Measurements from ENCODE around the gene ZNF787. TPM values are rescaled to one million over a fixed set of nuclear protein-coding genes. Genes with fewer than 3 reads are reported as not detected.

ZNF787 gene
- polyA plus RNA-seq, 3 donors: 14.8 to 29.8 (median 28.2) TPM

- no peak overlapping the region for H3K27ac ChIP-seq (ENCODE audit: low read depth, low read length)
- 40 to 72% (median 70%) methylated on average over 9 of the region's 9 CpGs for WGBS, 3 donors
These were observed 37.4 kb downstream of the ZNF787 start for GRCh38 chr19:56083668-56084067.

GRCh38 chr19:56080669-56081401 is 40.3 kb downstream of the ZNF787 start:
- WGBS, 3 donors: 3 to 4% (median 3%) methylated on average over 35 to 36 of the region's 36 CpGs
- H3K27ac ChIP-seq (ENCODE audit: low read depth, low read length): no peak overlapping the region

- WGBS, 3 donors: 34 to 57% (median 55%) methylated on average over 5 to 7 of the region's 7 CpGs
- no peak overlapping the region for H3K27ac ChIP-seq (ENCODE audit: low read depth, low read length)
These were observed 41.5 kb downstream of the ZNF787 start for GRCh38 chr19:56079609-56080008.

GRCh38 chr19:56076498-56076897 is 44.6 kb downstream of the ZNF787 start:
- no peak overlapping the region for H3K27ac ChIP-seq (ENCODE audit: low read depth, low read length)
- 5 to 12% (median 10%) methylated on average over 5 of the region's 5 CpGs for WGBS, 3 donors

GRCh38 chr19:56071151-56071550 is 49.9 kb downstream of the ZNF787 start:
- H3K27ac ChIP-seq (ENCODE audit: low read depth, low read length): no peak overlapping the region
- WGBS, 3 donors: 58 to 80% (median 75%) methylated on average over 4 of the region's 4 CpGs

GRCh38 chr19:56069642-56070041 is 51.5 kb downstream of the ZNF787 start:
- 39 to 71% (median 43%) methylated on average over 3 of the region's 3 CpGs for WGBS, 3 donors

GRCh38 chr19:56066152-56067023 is 54.7 kb downstream of the ZNF787 start:
- H3K27ac ChIP-seq (ENCODE audit: low read depth, low read length): no peak overlapping the region
- 3 to 4% (median 3%) methylated on average over 36 to 39 of the region's 39 CpGs for WGBS, 3 donors

More at GRCh38 chr19:56069642-56070041, 51.5 kb downstream of the ZNF787 start:
- no peak overlapping the region for H3K27ac ChIP-seq (ENCODE audit: low read depth, low read length)

- 83 to 87% (median 86%) methylated on average over 18 of the region's 18 CpGs for WGBS, 3 donors
- H3K27ac ChIP-seq (ENCODE audit: low read depth, low read length): no peak overlapping the region
These were observed 67.5 kb downstream of the ZNF787 start for GRCh38 chr19:56053596-56053995.

Other genes starting within 250 kb of the ZNF787 start
- not detected for gene NLRP13, start 189.0 kb downstream of the ZNF787 start, polyA plus RNA-seq
- gene NLRP8, start 173.5 kb downstream of the ZNF787 start, polyA plus RNA-seq: not detected
- not detected for gene NLRP5, start 134.5 kb downstream of the ZNF787 start, polyA plus RNA-seq
- gene ZNF444, start 20.0 kb upstream of the ZNF787 start, polyA plus RNA-seq: 10 to 100 TPM; 13.7 to 32.2 (median 14.9) TPM
- gene GALP, start 54.7 kb upstream of the ZNF787 start, polyA plus RNA-seq: not detected
- under 1 TPM in 1 of 3 donors, not detected in 2; 0.04 TPM for gene ZSCAN5B, start 76.5 kb upstream of the ZNF787 start, polyA plus RNA-seq
- not detected for gene ZSCAN5C, start 81.0 kb upstream of the ZNF787 start, polyA plus RNA-seq
- gene EDDM13, start 151.5 kb upstream of the ZNF787 start, polyA plus RNA-seq: 1 to 10 TPM in 1 of 3 donors, under 1 TPM in 1, not detected in 1; 0.32 to 1.2 TPM
- gene ZSCAN5A, start 193.5 kb upstream of the ZNF787 start, polyA plus RNA-seq: 1 to 10 TPM; 3.2 to 7.5 (median 4.3) TPM